HepG2 (cell line): ENCODE data around the gene DAAM1. TPM values are rescaled to one million over a fixed set of nuclear protein-coding genes. Genes with fewer than 3 reads are reported as not detected.
A peak's percentile ranks its signal among the peaks of the same experiment; 100 is the strongest.

Source experiments
- AHR ChIP-seq: IDR thresholded peaks from 2 replicates; pipeline ENCODE4 v1.6.1; 2018; ENCODE audit warnings: missing genetic modification reagents, missing compliant biosample characterization
- ATF7 ChIP-seq, 2 experiments: fragments of 450-650 bp in 1 of 2; sonication (generic) in 1 of 2; formaldehyde crosslinking in 1 of 2; IDR thresholded peaks; 2 replicates each; pipeline versions ENCODE4 v1.4.0 to v1.6.1; 2016 to 2020; ENCODE audit warnings: antibody characterized with exemption in 1 of 2, mild to moderate bottlenecking in 1 of 2, missing genetic modification reagents in 1 of 2
- CBX1 ChIP-seq: IDR thresholded peaks from one replicate; pipeline ENCODE4 v1.6.1; 2016; ENCODE audit warnings: antibody characterized with exemption, low read depth
- CBX5 ChIP-seq: sonication (generic); formaldehyde crosslinking; IDR thresholded peaks from 2 replicates; pipeline ENCODE4 v1.4.0; 2020; ENCODE audit warnings: missing genetic modification reagents, borderline replicate concordance
- GATAD2A ChIP-seq: IDR thresholded peaks from 2 replicates; pipeline ENCODE4 v1.6.1; 2016
- MAFF ChIP-seq: IDR thresholded peaks from 2 replicates; pipeline ENCODE4 v1.6.1; 2011; ENCODE audit warnings: low read depth, low read length, improper control_type of control experiment
- MATR3 ChIP-seq: sonication (generic); formaldehyde crosslinking; IDR thresholded peaks from 2 replicates; pipeline ENCODE4 v1.4.0; 2020; ENCODE audit warnings: missing genetic modification reagents
- NR2C2 ChIP-seq: sonication (generic); formaldehyde crosslinking; IDR thresholded peaks from 2 replicates; pipeline ENCODE4 v1.4.0; 2020; ENCODE audit warnings: missing genetic modification reagents, mild to moderate bottlenecking, moderate library complexity, borderline replicate concordance
- RBAK ChIP-seq: sonication (generic); formaldehyde crosslinking; IDR thresholded peaks from 2 replicates; pipeline ENCODE4 v1.5.1; 2020; ENCODE audit warnings: mild to moderate bottlenecking, missing genetic modification reagents
- SOX13 ChIP-seq, 3 experiments: fragments of 450-650 bp in 1 of 3; sonication (generic) in 1 of 3; formaldehyde crosslinking in 1 of 3; IDR thresholded peaks in 2 of 3; conservative IDR thresholded peaks in 1 of 3; 2 replicates each; pipeline versions ENCODE4 v1.5.0 to v1.6.1; 2016 to 2020; ENCODE audit warnings: antibody characterized with exemption in 1 of 3, mild to moderate bottlenecking in 1 of 3, missing compliant biosample characterization in 1 of 3, missing genetic modification reagents in 1 of 3, moderate library complexity in 1 of 3
- SP5 ChIP-seq: IDR thresholded peaks from 2 replicates; pipeline ENCODE4 v1.6.1; 2016; ENCODE audit warnings: low read depth, borderline replicate concordance
- ZMYM4 ChIP-seq: sonication (generic); formaldehyde crosslinking; IDR thresholded peaks from 2 replicates; pipeline ENCODE4 v1.8.1; 2023; ENCODE audit warnings: mild to moderate bottlenecking, missing genetic modification reagents
- ZNF224 ChIP-seq: sonication (generic); formaldehyde crosslinking; IDR thresholded peaks from 2 replicates; pipeline ENCODE4 v1.5.0; 2020; ENCODE audit warnings: mild to moderate bottlenecking, missing genetic modification reagents
- ZNF263 ChIP-seq: sonication (generic); formaldehyde crosslinking; IDR thresholded peaks from 2 replicates; pipeline ENCODE4 v1.4.0; 2020; ENCODE audit warnings: missing genetic modification reagents
- ZNF337 ChIP-seq: sonication (generic); formaldehyde crosslinking; IDR thresholded peaks from 2 replicates; pipeline ENCODE4 v1.5.1; 2020; ENCODE audit warnings: missing genetic modification reagents, low read depth, mild to moderate bottlenecking, borderline replicate concordance
- ZNF773 ChIP-seq: sonication (generic); formaldehyde crosslinking; IDR thresholded peaks from 2 replicates; pipeline ENCODE4 v1.4.0; 2020; ENCODE audit warnings: missing genetic modification reagents, borderline replicate concordance
- polyA plus RNA-seq, 8 experiments: library from polyadenylated mRNA; depleted of rRNA in 3 of 8; stranded (reverse) in 7 of 8; unstranded in 1 of 8; fragments of >200 nt; fragmentation: Illumina TruSeq in 4 of 8; extraction: Trizol in 4 of 8; gene quantifications; 2 replicates each; pipeline versions ENCODE4 v1.2.1 to v1.2.3, GENCODE V29; 2011 to 2016; ENCODE audit warnings: low read depth in 4 of 8, missing spikeins in 1 of 8, mixed read lengths in 1 of 8; ENCODE audit not compliant: insufficient read depth in 1 of 8
- total RNA-seq, 5 experiments: library from RNA; depleted of rRNA; stranded (reverse); fragments of >200 nt; fragmentation: Illumina TruSeq; extraction: Trizol; gene quantifications; 2 replicates each; pipeline ENCODE4 v1.2.3, GENCODE V29; 2016; ENCODE audit warnings: low read depth in 1 of 5
- TF ChIP-seq, protein P1 (sequence below): IDR thresholded peaks from 2 replicates; pipeline ENCODE4 v1.6.1; 2012; ENCODE audit warnings: inconsistent platforms
- TF ChIP-seq, protein P2 (sequence below): sonication (generic); formaldehyde crosslinking; IDR thresholded peaks from 2 replicates; pipeline ENCODE4 v1.9.0; 2022; ENCODE audit warnings: low read depth, missing genetic modification reagents
- TF ChIP-seq, protein P3 (sequence below): sonication (generic); formaldehyde crosslinking; IDR thresholded peaks from 2 replicates; pipeline ENCODE4 v1.5.1; 2020; ENCODE audit warnings: mild to moderate bottlenecking, missing genetic modification reagents
- TF ChIP-seq, protein P4 (sequence below): sonication (generic); formaldehyde crosslinking; IDR thresholded peaks from 2 replicates; pipeline ENCODE4 v1.5.1; 2020; ENCODE audit warnings: missing genetic modification reagents, mild to moderate bottlenecking, borderline replicate concordance
- TF ChIP-seq, protein P5 (sequence below): IDR thresholded peaks from 2 replicates; pipeline ENCODE4 v1.6.1; 2016; ENCODE audit warnings: missing compliant biosample characterization, missing genetic modification reagents, borderline replicate concordance

DAAM1 gene
- total and polyA plus RNA-seq, 2 of the 13 experiments (the other 11 are each of a cell fraction or from before 2014, with no cell fraction given) = 10.9 to 24.5 TPM

DNA sequence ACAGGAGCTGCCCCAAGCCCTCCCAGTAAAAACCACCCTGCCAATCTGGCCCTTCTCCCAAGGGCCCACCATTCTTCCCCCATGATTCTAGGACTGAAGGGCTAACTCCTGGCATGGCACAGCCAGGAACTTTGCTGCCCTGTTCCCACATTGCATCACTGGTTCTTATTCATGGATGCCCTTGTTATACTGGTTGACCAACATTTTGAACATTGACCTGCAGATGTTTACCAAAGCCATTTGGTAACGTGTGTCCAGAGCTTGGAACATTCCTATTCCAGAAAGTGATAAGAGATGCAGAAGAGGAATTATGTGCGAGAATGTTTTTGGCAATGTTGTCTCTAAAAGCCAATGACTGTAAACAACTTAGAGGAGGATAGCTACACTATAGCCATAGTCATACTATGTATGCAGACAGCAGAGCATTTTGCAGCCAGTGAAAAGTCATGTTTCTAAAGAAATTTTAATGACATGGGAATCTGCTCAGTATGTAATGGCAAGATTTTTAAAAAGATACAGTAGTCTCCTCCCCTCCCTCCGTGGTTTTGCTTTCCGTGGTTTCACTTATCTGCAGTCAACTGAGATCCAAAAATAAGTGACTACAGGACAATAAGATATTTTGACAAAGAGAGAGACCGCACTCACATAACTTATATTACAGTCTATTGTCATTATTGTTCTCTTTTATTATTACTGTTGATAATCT lies 108.8 kb downstream of the DAAM1 start (continued):
- TF ChIP-seq SP5 (CRISPR knock-in tag) = peak; percentile 8; the same call in 1 of the 2 replicates
- TF ChIP-seq MATR3 (CRISPR knock-in tag) = no peak
- no peak for TF ChIP-seq NR2C2 (CRISPR knock-in tag)
- TF ChIP-seq, protein P1, sequence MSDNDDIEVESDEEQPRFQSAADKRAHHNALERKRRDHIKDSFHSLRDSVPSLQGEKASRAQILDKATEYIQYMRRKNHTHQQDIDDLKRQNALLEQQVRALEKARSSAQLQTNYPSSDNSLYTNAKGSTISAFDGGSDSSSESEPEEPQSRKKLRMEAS = peak; percentile 19; the same call in 1 of the 2 replicates
- peak; percentile 92 for TF ChIP-seq ZMYM4
- TF ChIP-seq, protein P2, sequence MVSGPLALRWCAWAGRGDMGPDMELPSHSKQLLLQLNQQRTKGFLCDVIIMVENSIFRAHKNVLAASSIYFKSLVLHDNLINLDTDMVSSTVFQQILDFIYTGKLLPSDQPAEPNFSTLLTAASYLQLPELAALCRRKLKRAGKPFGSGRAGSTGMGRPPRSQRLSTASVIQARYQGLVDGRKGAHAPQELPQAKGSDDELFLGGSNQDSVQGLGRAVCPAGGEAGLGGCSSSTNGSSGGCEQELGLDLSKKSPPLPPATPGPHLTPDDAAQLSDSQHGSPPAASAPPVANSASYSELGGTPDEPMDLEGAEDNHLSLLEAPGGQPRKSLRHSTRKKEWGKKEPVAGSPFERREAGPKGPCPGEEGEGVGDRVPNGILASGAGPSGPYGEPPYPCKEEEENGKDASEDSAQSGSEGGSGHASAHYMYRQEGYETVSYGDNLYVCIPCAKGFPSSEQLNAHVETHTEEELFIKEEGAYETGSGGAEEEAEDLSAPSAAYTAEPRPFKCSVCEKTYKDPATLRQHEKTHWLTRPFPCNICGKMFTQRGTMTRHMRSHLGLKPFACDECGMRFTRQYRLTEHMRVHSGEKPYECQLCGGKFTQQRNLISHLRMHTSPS (CRISPR knock-in tag) = peak; percentile 92
- TF ChIP-seq, protein P3, sequence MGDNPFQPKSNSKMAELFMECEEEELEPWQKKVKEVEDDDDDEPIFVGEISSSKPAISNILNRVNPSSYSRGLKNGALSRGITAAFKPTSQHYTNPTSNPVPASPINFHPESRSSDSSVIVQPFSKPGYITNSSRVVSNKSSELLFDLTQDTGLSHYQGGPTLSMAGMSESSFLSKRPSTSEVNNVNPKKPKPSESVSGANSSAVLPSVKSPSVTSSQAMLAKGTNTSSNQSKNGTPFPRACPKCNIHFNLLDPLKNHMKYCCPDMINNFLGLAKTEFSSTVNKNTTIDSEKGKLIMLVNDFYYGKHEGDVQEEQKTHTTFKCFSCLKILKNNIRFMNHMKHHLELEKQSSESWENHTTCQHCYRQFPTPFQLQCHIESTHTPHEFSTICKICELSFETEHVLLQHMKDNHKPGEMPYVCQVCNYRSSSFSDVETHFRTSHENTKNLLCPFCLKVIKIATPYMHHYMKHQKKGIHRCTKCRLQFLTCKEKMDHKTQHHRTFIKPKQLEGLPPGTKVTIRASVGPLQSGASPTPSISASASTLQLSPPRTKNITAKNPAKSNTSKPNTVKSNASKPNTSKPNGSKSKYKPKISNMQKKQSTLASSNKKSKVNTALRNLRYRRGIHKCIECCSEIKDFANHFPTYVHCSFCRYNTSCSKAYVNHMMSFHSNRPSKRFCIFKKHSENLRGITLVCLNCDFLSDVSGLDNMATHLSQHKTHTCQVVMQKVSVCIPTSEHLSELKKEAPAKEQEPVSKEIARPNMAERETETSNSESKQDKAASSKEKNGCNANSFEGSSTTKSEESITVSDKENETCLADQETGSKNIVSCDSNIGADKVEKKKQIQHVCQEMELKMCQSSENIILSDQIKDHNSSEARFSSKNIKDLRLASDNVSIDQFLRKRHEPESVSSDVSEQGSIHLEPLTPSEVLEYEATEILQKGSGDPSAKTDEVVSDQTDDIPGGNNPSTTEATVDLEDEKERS (CRISPR knock-in tag) = no peak
- no peak for TF ChIP-seq SOX13 (IDR thresholded peaks at IDR 0.05)
- TF ChIP-seq SOX13 (CRISPR knock-in tag; conservative IDR thresholded peaks at IDR 0.05 in 1 of 2, IDR thresholded peaks at IDR 0.05 in 1 of 2) = peak in 1 of 2 experiments; percentile 85; a peak in 2 of 4 replicates
- TF ChIP-seq, protein P4, sequence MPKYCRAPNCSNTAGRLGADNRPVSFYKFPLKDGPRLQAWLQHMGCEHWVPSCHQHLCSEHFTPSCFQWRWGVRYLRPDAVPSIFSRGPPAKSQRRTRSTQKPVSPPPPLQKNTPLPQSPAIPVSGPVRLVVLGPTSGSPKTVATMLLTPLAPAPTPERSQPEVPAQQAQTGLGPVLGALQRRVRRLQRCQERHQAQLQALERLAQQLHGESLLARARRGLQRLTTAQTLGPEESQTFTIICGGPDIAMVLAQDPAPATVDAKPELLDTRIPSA (CRISPR knock-in tag) = no peak
- peak; percentile 55; the same call in 1 of the 2 replicates for TF ChIP-seq CBX5 (CRISPR knock-in tag)
- no peak for TF ChIP-seq CBX1
- TF ChIP-seq ATF7 (IDR thresholded peaks at IDR 0.05) = peak; percentile 63; the same call in 1 of the 2 replicates
- no peak; the same call in 1 of the 2 replicates for TF ChIP-seq ATF7 (CRISPR knock-in tag; IDR thresholded peaks at IDR 0.05)
- no peak for TF ChIP-seq RBAK (CRISPR knock-in tag)
- TF ChIP-seq ZNF337 = no peak
- no peak for TF ChIP-seq MAFF
- TF ChIP-seq GATAD2A (CRISPR knock-in tag) = peak; percentile 95
- no peak for TF ChIP-seq AHR (CRISPR knock-in tag)
- TF ChIP-seq ZNF224 (CRISPR knock-in tag) = no peak
- no peak for TF ChIP-seq ZNF263 (CRISPR knock-in tag)
- TF ChIP-seq ZNF773 (CRISPR knock-in tag) = no peak
- TF ChIP-seq, protein P5, sequence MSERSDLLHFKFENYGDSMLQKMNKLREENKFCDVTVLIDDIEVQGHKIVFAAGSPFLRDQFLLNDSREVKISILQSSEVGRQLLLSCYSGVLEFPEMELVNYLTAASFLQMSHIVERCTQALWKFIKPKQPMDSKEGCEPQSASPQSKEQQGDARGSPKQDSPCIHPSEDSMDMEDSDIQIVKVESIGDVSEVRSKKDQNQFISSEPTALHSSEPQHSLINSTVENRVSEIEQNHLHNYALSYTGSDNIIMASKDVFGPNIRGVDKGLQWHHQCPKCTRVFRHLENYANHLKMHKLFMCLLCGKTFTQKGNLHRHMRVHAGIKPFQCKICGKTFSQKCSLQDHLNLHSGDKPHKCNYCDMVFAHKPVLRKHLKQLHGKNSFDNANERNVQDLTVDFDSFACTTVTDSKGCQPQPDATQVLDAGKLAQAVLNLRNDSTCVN (CRISPR knock-in tag) = peak; percentile 95
